ELF-1 (cell line): ENCODE data around the gene SLC31A2.
A peak's percentile ranks its signal among the peaks of the same experiment; 100 is the strongest.

Source experiments
- DNase-seq: peaks from one replicate; pipeline ENCODE4 v3.0.0-alpha.2; 2016; ENCODE audit warnings: low read depth, low spot score

Gene SLC31A2

DNA sequence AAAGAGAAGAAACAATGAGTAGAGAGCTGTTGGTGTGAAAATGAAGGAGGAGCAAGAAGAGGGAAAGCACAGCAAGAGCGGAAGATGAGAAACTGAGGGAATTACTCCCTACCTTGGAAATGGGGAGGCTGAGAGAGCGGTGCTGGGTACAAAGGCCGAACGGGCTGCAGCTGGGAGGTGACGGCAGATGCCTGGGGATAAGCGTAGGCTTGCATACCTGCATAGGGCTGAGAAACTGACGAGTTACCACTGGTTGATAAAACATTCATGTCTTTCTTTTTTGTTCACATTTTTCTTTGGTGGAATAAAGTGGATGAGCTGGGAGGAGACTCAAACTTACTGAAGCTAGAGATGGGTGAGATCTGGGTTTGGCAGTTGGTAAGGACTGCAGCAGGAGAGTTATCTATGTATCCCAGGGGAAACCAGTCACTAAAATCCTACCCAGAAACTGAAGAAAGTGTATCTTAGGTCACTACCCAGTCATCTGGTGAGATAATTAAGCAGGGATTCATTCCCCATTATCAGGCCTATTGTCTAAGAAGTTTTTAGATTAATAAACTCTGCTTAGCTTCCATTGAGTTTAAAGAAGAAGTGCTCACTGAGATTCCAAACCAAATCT is 35.4 kb downstream of the SLC31A2 start:
- no peak for DNase-seq

- DNase-seq = peak; percentile 2
These were observed 37.3 kb downstream of the SLC31A2 start for GRCh38 chr9:113187929-113188595.

DNA sequence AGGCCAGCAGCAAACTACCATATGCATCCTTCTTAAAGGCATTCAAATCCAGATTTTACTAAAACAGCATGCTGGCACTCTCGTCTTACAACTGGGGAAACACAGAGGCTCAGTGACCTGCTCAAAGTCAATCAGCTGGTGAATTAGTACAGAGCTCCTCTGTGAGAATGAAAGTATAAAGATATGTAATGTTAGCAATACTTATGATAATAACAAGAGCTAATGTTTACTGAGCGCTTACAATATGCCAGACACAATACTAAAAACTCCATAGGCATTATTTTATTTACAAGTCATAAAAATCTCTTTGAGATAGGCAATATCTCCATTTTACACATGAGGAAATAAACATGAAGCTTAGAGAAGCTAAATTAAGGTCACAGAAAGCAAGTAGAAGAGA is 41.6 kb downstream of the SLC31A2 start:
- DNase-seq = no peak

- no peak for DNase-seq
These were observed 49.0 kb downstream of the SLC31A2 start for GRCh38 chr9:113199683-113200329.

- DNase-seq = no peak
These were observed 54.6 kb downstream of the SLC31A2 start for GRCh38 chr9:113205432-113205831.

- DNase-seq = no peak
These were observed 55.1 kb downstream of the SLC31A2 start for GRCh38 chr9:113205861-113206260.

DNA sequence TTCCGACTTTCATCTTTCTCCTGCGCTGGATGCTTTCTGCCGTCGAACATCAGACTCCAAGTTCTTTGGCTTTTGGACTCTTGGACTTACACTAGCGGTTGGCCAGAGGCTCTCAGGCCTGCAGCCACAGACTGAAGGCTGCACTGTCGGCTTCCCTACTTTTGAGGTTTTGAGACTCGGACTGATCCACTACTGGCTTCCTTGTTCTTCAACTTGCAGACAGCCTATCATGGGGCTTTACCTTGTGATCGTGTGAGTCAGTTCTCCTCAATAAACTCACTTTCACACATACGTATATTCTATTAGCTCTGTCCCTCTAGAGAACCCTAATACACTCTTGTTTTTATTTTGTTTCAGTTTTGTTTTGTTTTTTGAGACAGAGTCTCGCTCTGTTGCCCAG is 60.0 kb downstream of the SLC31A2 start:
- DNase-seq = no peak
